Measurements from ENCODE around the gene COL6A2.

DNA sequence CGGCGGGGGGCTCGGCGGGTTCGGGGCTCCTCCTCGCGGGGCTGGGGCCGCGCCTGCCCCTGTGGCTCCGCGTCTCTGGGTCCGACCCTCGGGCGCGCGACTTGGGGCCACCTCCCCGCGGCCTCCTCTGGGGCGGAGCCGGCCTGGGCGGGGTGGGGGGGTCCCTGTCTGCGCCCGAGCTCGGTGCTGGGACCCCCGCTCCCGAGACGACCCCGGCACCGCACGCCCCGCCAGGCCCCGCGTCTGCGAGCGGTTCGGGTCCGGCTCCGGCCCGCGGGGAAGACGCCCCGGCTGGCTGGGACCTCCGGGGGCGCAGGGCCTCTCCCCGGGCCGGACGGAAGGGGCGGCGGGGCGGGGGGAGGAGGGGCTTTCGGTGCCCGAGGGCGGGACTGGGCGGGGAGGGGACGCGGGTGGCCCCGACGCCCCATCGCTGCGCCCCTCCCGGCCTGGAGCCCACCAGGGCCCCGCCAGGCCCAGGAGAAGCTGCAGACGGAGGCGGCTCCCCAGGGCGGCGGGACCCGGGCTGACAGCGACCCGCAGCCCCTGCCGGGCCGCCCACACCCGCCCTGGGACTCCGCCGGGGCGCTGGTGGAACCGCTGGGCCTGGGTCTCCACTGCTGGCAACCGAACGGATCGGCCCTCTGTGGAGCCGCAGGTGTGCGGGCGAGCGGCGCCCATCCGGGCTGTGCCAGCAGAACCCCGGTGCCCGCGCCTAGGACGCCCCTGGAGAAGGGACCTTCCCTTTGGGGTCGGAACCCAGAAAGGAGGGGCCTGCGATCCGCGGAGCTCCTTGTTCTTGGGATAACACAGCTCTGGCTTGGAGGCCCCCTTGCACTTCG lies 610 bp downstream of the COL6A2 start:
- TF ChIP-seq CTCF (conservative IDR thresholded peaks at IDR 0.05 in 1 of 2, IDR thresholded peaks at IDR 0.05 in 1 of 2; ENCODE audit: extremely low read depth in 1 of 2, insufficient read depth in 1 of 2, low read depth in 1 of 2, low read length in 2 of 2) (no peak), EZH2 (IDR thresholded peaks at IDR 0.05; ENCODE audit: borderline replicate concordance, low read length) (peak; percentile 55)
